GM12801 (cell line): ENCODE data around the gene SLC25A28.

ENCODE experiments used
- TF ChIP-seq, protein P1 (sequence below): IDR thresholded peaks from one replicate; pipeline ENCODE4 v1.5.1; 2011; ENCODE audit warnings: control low read depth; ENCODE audit not compliant: insufficient read length; ENCODE audit errors: extremely low read depth

The SLC25A28 gene

GRCh38 chr10:99659031-99659867 lies 39.0 kb upstream of the SLC25A28 start, which contains the start of gene ENTPD7:
Gene ENTPD7 (plus strand): TSS chr10:99659509. CDS start chr10:99659957, 448 bp downstream.
- TF ChIP-seq, protein P1, sequence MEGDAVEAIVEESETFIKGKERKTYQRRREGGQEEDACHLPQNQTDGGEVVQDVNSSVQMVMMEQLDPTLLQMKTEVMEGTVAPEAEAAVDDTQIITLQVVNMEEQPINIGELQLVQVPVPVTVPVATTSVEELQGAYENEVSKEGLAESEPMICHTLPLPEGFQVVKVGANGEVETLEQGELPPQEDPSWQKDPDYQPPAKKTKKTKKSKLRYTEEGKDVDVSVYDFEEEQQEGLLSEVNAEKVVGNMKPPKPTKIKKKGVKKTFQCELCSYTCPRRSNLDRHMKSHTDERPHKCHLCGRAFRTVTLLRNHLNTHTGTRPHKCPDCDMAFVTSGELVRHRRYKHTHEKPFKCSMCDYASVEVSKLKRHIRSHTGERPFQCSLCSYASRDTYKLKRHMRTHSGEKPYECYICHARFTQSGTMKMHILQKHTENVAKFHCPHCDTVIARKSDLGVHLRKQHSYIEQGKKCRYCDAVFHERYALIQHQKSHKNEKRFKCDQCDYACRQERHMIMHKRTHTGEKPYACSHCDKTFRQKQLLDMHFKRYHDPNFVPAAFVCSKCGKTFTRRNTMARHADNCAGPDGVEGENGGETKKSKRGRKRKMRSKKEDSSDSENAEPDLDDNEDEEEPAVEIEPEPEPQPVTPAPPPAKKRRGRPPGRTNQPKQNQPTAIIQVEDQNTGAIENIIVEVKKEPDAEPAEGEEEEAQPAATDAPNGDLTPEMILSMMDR: no peak

- TF ChIP-seq, protein P1: no peak
Observed at GRCh38 chr10:99658622-99659030, 38.4 kb upstream of the SLC25A28 start.

DNA sequence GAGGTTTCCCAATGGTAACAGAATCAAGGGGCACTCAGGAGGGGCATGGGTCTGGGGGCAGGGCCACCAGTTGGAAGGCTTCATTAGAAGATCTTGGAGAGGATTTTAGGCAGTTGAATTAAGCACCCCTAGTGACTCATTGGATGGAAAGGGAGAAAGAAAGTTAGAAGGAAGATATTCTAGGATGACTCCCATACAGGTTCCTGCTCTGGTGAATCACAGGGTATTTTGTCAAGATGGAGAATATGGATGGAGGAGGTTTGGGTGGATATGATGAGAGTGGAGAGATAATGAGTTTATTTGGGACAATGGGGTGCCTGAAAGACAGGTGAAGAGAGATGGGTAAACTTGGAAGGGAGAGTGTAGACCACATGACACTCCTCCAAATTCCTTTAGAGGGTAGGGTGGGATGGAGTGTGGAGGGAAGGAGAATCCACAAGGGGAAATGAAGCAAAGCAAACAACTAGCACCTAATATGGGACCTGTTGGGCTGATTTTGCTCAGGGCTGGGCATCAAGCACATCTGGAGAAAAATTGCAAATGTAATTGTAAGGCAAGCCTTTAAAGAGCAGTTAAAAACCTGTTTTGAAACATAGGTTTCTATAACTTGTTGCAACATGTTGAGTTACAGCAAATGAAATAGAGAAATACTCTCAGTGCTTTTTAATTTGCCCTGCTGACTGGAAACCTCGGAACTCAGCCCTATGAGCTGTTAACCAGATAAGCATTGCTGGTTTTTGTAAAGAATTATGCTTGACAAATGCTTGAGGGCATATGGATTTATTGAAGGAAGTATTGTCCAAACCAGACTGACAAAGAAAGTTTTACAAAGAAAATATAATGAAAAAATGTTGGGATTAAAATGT lies 36.2 kb upstream of the SLC25A28 start:
- TF ChIP-seq, protein P1: no peak

- TF ChIP-seq, protein P1: no peak
Observed at GRCh38 chr10:99654390-99655175, 34.3 kb upstream of the SLC25A28 start.

DNA sequence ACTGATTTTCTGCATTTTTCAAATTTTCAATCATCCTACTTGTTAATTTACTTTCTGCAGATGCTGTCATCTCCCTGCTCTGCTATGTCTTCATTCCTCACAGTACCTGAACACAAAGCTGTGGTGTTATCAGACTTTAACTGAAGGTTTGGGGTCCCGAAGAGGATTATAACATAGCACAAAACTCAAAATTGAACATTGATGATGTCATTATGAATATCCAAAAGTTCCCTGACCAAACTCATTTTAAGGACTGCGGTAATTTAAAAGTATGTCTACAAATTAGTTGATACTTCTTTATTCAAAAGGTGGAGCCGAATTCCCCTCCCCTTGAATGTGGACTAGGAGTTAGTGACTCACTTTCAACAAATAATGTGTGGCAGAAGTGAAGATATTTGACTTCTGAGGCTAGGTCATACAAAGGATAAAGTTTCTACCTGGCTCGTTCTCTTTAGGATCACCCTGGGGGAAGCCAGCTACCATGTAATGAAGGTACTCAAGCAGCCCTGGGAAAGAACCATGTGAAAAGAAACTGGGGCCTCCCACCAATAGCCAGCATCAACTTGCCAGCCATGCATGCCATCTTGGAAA lies 32.7 kb upstream of the SLC25A28 start:
- TF ChIP-seq, protein P1: no peak

GRCh38 chr10:99648717-99649116 lies 28.5 kb upstream of the SLC25A28 start:
- TF ChIP-seq, protein P1: no peak
